Endothelial cell (in vitro differentiated cells): ENCODE results near the gene ADARB2. TPM values are rescaled to one million over a fixed set of nuclear protein-coding genes. Genes with fewer than 3 reads are reported as not detected.

Experiments used
- DNase-seq: peaks from one replicate; pipeline ENCODE4 v3.0.0; 2021; ENCODE audit warnings: low spot score
- H3K27ac Mint-ChIP-seq: one replicate; pipeline ENCODE4 v1.8.0; 2021; ENCODE audit warnings: mixed read lengths, inconsistent platforms; ENCODE audit not compliant: unreplicated experiment
- H3K27me3 Mint-ChIP-seq: one replicate; pipeline ENCODE4 v1.8.0; 2021; ENCODE audit warnings: mild to moderate bottlenecking, moderate library complexity, mixed read lengths, inconsistent platforms; ENCODE audit not compliant: unreplicated experiment
- H3K36me3 Mint-ChIP-seq: one replicate; pipeline ENCODE4 v1.8.0; 2021; ENCODE audit warnings: mild to moderate bottlenecking, low read depth, mixed read lengths, inconsistent platforms; ENCODE audit not compliant: unreplicated experiment
- H3K4me1 Mint-ChIP-seq: one replicate; pipeline ENCODE4 v1.8.0; 2021; ENCODE audit warnings: mild to moderate bottlenecking, mixed read lengths, inconsistent platforms; ENCODE audit not compliant: unreplicated experiment
- H3K4me3 Mint-ChIP-seq: one replicate; pipeline ENCODE4 v1.8.0; 2021; ENCODE audit warnings: mild to moderate bottlenecking, mixed read lengths, inconsistent platforms; ENCODE audit not compliant: unreplicated experiment
- H3K9me3 Mint-ChIP-seq: one replicate; pipeline ENCODE4 v1.8.0; 2021; ENCODE audit warnings: mixed read lengths, inconsistent platforms; ENCODE audit not compliant: unreplicated experiment
- total RNA-seq: library from RNA; stranded (reverse); fragmentation: NEBNext Ultra II Directional; extraction: Animal tissue kit (Norgen Biotek cat#: 25700); gene quantifications from one replicate; pipeline ENCODE4 v1.2.1, GENCODE V29; 2021; ENCODE audit not compliant: unreplicated experiment
- TF ChIP-seq, protein P1 (sequence below): fragments of 200-600 bp; sonication (generic); IDR thresholded peaks from one replicate; pipeline ENCODE4 v1.5.0; 2021; ENCODE audit warnings: antibody characterized with exemption; ENCODE audit not compliant: unreplicated experiment

Gene ADARB2
- total RNA-seq, 1 donor from 2014 or later: 54.9 TPM

DNA sequence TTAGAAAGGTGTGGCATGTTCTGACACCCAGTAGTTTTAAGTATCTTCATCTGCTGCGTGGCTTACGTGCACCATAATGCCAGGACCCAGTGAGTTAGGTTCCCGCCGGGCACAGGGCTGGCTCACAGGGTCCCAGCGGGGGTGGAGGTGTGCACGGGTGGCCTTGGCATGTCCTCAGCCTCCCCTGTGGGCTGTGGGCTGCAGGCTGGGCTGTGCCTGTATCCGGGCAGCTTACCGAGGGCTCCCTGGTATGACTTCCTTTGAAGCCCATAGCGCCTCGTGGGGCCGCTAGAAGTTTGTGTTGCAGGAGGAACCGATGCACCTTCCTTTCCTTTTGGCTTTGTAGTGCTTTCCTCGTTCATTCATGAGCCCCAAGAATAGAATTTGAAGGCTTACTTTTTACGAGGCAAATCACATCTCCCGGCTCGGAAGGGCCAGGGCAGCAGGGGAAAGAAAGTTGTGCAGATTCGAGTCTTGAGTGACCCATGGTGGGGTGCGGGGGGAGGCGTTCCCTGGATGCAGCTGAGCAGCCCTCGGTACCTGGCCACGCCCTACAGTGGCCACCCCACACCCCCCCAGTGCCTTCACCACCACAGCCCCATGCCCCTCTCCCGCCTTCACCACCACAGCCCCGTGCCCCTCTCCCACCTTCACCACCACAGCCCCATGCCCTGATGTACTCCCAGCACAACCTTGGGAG is 568.0 kb downstream of the ADARB2 start:
- DNase-seq: no peak
- Mint-ChIP-seq H3K4me1 (no peaks in the 10 kb centered on the region), H3K27ac (no peak overlapping the region), H3K4me3 (no peak overlapping the region), H3K27me3 (peaks cover 11% of the 10 kb centered on the region), H3K36me3 (peaks cover 4% of the 10 kb centered on the region), H3K9me3 (no peaks in the 10 kb centered on the region)
- TF ChIP-seq, protein P1, sequence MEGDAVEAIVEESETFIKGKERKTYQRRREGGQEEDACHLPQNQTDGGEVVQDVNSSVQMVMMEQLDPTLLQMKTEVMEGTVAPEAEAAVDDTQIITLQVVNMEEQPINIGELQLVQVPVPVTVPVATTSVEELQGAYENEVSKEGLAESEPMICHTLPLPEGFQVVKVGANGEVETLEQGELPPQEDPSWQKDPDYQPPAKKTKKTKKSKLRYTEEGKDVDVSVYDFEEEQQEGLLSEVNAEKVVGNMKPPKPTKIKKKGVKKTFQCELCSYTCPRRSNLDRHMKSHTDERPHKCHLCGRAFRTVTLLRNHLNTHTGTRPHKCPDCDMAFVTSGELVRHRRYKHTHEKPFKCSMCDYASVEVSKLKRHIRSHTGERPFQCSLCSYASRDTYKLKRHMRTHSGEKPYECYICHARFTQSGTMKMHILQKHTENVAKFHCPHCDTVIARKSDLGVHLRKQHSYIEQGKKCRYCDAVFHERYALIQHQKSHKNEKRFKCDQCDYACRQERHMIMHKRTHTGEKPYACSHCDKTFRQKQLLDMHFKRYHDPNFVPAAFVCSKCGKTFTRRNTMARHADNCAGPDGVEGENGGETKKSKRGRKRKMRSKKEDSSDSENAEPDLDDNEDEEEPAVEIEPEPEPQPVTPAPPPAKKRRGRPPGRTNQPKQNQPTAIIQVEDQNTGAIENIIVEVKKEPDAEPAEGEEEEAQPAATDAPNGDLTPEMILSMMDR: no peak

DNA sequence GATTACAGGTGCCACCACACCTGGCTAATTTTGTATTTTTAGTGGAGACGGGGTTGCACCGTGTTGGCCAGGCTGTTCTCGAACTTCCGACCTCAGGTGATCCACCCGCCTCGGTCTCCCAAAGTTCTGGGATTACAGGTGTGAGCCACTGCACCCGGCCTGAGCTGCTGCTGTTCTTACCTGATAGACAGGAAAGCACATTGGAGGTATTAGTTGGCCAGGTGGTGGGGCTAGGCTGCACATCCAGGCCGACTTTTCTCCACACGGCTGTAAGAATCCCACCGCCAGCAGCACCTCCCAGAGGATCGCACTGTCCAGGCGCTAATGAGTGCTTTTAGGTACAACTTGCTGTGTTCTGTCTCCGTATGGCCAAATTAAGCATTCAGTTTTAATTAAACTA is 568.6 kb downstream of the ADARB2 start:
- H3K4me3 Mint-ChIP-seq: no peak overlapping the region

DNA sequence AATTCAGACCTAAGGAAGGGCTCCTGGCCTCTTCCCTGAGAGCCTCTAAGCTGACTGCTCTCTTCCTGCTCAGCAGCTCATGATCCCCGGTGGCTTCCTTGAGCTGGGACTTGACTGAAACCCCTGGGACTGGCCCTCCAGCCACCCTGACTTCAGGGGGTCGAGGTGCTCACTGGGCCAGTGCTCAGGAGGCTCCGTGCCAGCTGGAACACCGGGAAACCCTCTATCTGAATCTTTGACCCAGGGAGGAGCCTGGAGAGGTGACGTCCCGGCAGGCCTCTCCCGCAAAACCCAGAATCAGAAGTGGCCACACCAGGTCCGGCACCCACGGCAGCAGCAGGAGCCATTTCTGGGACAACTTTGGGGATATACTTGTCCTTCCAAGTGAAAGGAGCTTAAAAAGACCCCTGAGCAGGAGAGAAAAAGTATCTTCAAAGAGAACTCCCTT is 570.5 kb downstream of the ADARB2 start:
- Mint-ChIP-seq H3K36me3 (peaks cover 4% of the 10 kb centered on the region), H3K9me3 (no peaks in the 10 kb centered on the region), H3K27ac (no peak overlapping the region), H3K4me1 (no peaks in the 10 kb centered on the region), H3K4me3 (no peak overlapping the region), H3K27me3 (peaks cover 10% of the 10 kb centered on the region)
- no peak for DNase-seq
- TF ChIP-seq, protein P1: no peak

More for the DNA sequence above, 568.6 kb downstream of the ADARB2 start:
- no peak for DNase-seq
- TF ChIP-seq, protein P1: no peak
- Mint-ChIP-seq H3K9me3 (no peaks in the 10 kb centered on the region), H3K4me1 (no peaks in the 10 kb centered on the region), H3K27me3 (peaks cover 10% of the 10 kb centered on the region), H3K36me3 (peaks cover 4% of the 10 kb centered on the region), H3K27ac (no peak overlapping the region)

DNA sequence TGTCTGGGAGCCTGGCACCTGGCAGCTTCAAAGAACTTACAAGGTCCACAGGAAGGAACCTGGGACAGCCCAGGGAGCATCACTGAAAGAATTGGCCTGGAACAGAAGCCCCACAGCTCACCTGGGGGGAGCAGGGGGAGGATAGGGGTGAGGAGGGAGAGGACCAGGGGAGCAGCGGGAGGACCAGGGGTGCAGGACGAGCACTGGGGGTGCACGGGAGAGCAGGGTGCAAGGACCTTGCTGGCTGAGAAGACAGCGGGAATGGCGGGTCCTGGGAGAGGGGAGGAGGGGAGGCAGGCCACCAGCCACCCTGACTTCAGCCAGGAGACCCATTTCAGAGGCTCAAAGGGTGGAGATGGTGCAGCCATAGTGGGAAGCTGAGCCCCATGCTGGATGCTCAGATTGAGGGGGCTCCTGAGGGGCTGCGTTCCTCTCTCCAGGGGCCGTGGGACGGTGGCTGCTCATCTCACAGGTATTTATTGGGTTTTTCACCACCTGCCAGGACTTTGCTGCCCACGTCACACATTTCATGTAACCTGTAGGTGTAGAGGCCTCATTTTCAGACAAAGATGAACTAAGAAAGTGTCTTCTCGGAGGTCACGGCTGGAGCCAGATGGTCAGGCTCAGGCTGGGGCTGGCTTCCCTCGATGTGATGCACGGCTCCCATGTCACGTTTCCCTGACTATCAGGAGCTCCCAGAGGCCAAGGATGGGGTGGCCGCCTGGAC is 571.1 kb downstream of the ADARB2 start:
- H3K27me3 Mint-ChIP-seq: peaks cover 10% of the 10 kb centered on the region
- peaks cover 4% of the 10 kb centered on the region for H3K36me3 Mint-ChIP-seq
- H3K4me3 Mint-ChIP-seq: no peak overlapping the region
- no peaks in the 10 kb centered on the region for H3K9me3 Mint-ChIP-seq
- no peak for DNase-seq
- no peaks in the 10 kb centered on the region for H3K4me1 Mint-ChIP-seq
- TF ChIP-seq, protein P1: no peak
- no peak overlapping the region for H3K27ac Mint-ChIP-seq

DNA sequence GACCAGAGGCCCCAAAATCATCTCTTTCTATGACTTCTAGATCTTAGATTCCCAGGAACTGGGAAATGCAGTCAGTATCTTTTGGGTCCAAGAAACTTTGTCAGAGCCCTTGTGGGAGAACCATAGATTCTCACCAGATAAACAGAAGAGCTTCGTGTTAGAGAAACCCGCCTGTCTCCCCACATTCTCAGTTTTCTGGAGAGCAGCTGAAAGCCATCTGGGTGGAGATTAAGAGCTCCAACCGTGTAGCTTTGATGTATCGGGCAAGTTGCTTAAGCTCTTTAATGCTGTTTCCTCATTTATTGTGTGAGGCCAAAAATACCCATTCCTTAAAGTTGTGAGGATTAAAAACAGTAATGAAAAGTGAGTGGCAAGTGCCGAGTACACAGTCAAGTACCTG is 573.5 kb downstream of the ADARB2 start:
- Mint-ChIP-seq H3K4me1 (no peaks in the 10 kb centered on the region), H3K27me3 (peaks cover 10% of the 10 kb centered on the region), H3K36me3 (peaks cover 4% of the 10 kb centered on the region), H3K27ac (no peak overlapping the region), H3K4me3 (no peak overlapping the region), H3K9me3 (no peaks in the 10 kb centered on the region)
- no peak for DNase-seq
- TF ChIP-seq, protein P1: no peak
